ENCODE data around the gene RALGAPA2. TPM values are rescaled to one million over a fixed set of nuclear protein-coding genes. Genes with fewer than 3 reads are reported as not detected.
A peak's percentile ranks its signal among the peaks of the same experiment; 100 is the strongest.

RALGAPA2 gene
- total and polyA plus RNA-seq, 7 experiments from 2014 or later = 6.7 to 45.4 (median 34.9) TPM

DNA sequence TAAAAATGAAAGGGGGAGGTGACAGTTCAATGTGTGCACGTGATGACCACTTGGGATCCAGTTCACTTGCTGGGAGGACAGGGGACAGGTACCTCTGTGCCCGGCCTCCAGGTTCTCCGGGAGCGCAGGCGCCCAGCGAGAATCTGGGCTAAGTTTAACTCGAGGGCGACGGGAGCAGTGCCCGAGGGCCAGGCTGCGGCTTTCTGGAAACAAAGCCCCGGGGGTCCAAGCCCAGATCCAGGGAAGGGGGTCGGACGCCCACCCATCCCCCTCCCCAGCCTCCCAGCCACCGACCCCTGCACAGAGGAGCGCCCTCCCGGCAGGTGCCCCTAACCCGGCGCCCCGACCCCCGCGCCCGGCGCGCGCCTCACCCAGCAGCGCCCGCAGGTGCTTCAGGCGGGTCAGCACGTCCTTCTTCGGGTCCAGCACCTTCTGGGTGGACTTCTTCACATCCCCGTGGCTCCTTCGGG, 405 bp downstream of the RALGAPA2 start:
- intact Hi-C loops (cut with micrococcal nuclease) = loop anchor here (1.0 to 10.0 kb wide), 10 partner anchors 35 to 1917 kb away; partner anchors contain the start of genes NAA20 (in 2 of the 2), CFAP61 (in 1 of the 2), CRNKL1 (in 1 of the 2) and XRN2 (in 1 of the 2)
- CTCF ChIA-PET = interaction anchor here (0.7 kb wide), 1 partner anchor 37 kb away, joined by 5 read pairs; no protein-coding TSS in a partner anchor
- H3K9me3 Mint-ChIP-seq = peaks cover 0 to 1% (median 0%) of the 10 kb centered on the region in 11 donors

DNA sequence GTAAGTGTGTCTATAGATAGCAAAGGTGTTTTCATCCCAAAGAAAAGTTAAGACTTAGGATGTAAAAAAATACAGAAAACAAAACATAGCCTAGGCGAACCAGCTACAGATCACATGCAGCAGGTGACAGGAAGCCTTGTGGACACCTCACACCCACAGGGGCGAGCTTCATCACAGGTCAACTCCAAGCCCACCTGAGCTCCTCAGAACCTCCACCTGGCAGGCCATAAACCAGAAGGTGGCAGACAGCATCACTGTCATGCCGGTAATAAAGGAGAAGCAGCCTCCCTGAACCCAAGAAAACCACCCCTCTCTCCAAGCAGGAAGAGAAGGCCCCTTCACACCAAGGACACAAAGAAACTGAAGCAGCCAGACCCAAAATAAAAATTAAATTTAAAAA, 1.0 kb downstream of the RALGAPA2 start:
- ATAC-seq = no peak
- Mint-ChIP-seq H3K27ac (peak overlapping the region; percentile 84 to 97 (median 93)), H3K9me3 (peaks cover 0 to 1% (median 0%) of the 10 kb centered on the region in 11 donors), H3K4me1 (peaks cover 31 to 51% (median 37%) of the 10 kb centered on the region in 7 donors), H3K4me3 (peak overlapping the region; percentile 89 to 98 (median 96)), H3K36me3 (peaks cover 0 to 18% (median 8%) of the 10 kb centered on the region in 5 donors), H3K27me3 (no peaks in the 10 kb centered on the region)
- CTCF ChIA-PET = interaction anchor here (0.7 kb wide), 1 partner anchor 36 kb away, joined by 5 read pairs; no protein-coding TSS in a partner anchor
- peak overlapping the region; percentile 97 for H3K4me3 ChIP-seq (ENCODE audit: low read length)
- peaks cover 9% of the 10 kb centered on the region in 2 donors for H3K4me1 ChIP-seq (ENCODE audit: control insufficient read depth in 2 of 2, insufficient read depth in 2 of 2, low read length in 2 of 2)
- no peaks in the 10 kb centered on the region for H3K9me3 ChIP-seq (ENCODE audit: control insufficient read depth in 2 of 3, low read length in 3 of 3)
- intact Hi-C loops (cut with micrococcal nuclease) = loop anchor here (2.0 to 10.0 kb wide), 6 partner anchors 34 to 1917 kb away; partner anchors contain the start of gene XRN2 (in 1 of the 2)
- H3K36me3 ChIP-seq (ENCODE audit: control insufficient read depth in 2 of 3, insufficient read depth in 3 of 3, low read length in 3 of 3) = peaks cover 0 to 4% (median 0%) of the 10 kb centered on the region in 3 experiments
- H3K27me3 ChIP-seq (ENCODE audit: control insufficient read depth in 2 of 2, insufficient read depth in 2 of 2, low read length in 2 of 2) = no peaks in the 10 kb centered on the region
- POLR2A ChIA-PET = no interaction called here
- DNase-seq = peak in 5 of 9 donors; percentile 4 to 28 (median 22)
- H3K27ac ChIP-seq (ENCODE audit: low read depth, low read length) = peak overlapping the region; percentile 91

More for the DNA sequence above, 405 bp downstream of the RALGAPA2 start:
- Histone ChIP-seq H3K36me3 (ENCODE audit: control insufficient read depth in 2 of 3, insufficient read depth in 3 of 3, low read length in 3 of 3) (peaks cover 0 to 4% (median 0%) of the 10 kb centered on the region in 3 experiments), H3K9me3 (ENCODE audit: control insufficient read depth in 2 of 3, low read length in 3 of 3) (no peaks in the 10 kb centered on the region), H3K4me1 (ENCODE audit: control insufficient read depth in 2 of 2, insufficient read depth in 2 of 2, low read length in 2 of 2) (peaks cover 9% of the 10 kb centered on the region in 2 donors), H3K27ac (ENCODE audit: low read depth, low read length) (peak overlapping the region; percentile 91), H3K27me3 (ENCODE audit: control insufficient read depth in 2 of 2, insufficient read depth in 2 of 2, low read length in 2 of 2) (no peaks in the 10 kb centered on the region), H3K4me3 (ENCODE audit: low read length) (peak overlapping the region; percentile 97)
- ATAC-seq (peak; percentile 3), DNase-seq (peak in 2 of 9 donors; percentile 2 to 3)
- POLR2A ChIA-PET = interaction anchor here (1.9 kb wide), 1 partner anchor 414 kb away, joined by 5 read pairs; the partner anchor contains the start of gene KIZ
- no peaks in the 10 kb centered on the region for H3K27me3 Mint-ChIP-seq
- peaks cover 0 to 15% (median 8%) of the 10 kb centered on the region in 5 donors for H3K36me3 Mint-ChIP-seq
- peak overlapping the region; percentile 84 to 97 (median 93) for H3K27ac Mint-ChIP-seq
- peak overlapping the region; percentile 89 to 98 (median 96) for H3K4me3 Mint-ChIP-seq
- peaks cover 27 to 45% (median 31%) of the 10 kb centered on the region in 7 donors for H3K4me1 Mint-ChIP-seq

DNA sequence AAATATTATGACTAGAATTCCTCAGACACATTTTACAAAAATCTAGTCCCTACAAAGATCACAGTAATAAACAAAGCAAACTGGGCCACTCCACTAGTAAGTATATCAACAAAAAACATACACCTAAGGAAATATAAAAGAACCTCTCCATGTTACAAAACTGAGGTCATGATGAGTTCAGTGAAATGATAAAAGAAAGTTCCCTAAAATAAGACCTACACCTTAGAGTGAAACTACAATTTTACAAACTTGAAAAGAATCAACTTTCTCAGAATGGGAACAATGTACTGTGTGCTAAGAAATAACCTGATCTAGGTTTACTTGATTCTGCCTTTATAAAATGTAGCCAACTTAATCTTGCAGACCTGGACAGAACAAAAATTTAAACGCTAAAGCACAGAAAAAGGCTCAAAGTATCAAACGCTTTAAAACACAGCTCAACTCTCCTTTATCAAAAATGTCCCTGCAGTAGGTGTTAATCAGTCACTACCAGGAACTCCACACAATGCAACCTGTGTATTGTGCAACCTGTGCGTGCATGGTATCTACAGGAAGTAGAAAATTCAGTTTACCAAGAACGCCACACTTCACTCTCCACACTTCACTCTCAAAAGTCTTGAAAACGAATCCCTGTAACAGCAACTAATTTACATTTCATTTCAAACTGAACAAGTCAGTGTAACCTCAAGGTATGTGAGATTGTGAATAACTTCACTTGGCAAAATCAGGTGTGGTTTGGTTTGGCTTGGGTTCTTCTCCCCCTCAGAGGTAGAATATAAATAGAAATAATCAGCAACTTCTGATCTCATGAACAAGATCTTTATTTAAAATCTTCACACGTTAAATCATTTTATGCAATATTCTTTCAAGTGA, 1.8 kb downstream of the RALGAPA2 start:
- H3K27ac ChIP-seq (ENCODE audit: low read depth, low read length) = peak overlapping the region; percentile 91
- H3K27me3 Mint-ChIP-seq = no peaks in the 10 kb centered on the region
- H3K9me3 ChIP-seq (ENCODE audit: control insufficient read depth in 2 of 3, low read length in 3 of 3) = no peaks in the 10 kb centered on the region
- H3K4me3 Mint-ChIP-seq = peak overlapping the region; percentile 89 to 98 (median 96)
- peaks cover 0 to 4% (median 0%) of the 10 kb centered on the region in 3 experiments for H3K36me3 ChIP-seq (ENCODE audit: control insufficient read depth in 2 of 3, insufficient read depth in 3 of 3, low read length in 3 of 3)
- H3K4me1 ChIP-seq (ENCODE audit: control insufficient read depth in 2 of 2, insufficient read depth in 2 of 2, low read length in 2 of 2) = peaks cover 9% of the 10 kb centered on the region in 2 donors
- peaks cover 0 to 18% (median 8%) of the 10 kb centered on the region in 5 donors for H3K36me3 Mint-ChIP-seq
- ChIA-PET POLR2A (interaction anchor here (0.5 kb wide), 1 partner anchor 852 kb away, joined by 3 read pairs; no protein-coding TSS in a partner anchor), CTCF (no interaction called here)
- intact Hi-C loops (cut with micrococcal nuclease) = loop anchor here (2.0 to 10.0 kb wide), 6 partner anchors 33 to 1916 kb away; partner anchors contain the start of gene XRN2 (in 1 of the 2)
- DNase-seq (peak in 7 of 9 donors; percentile 24 to 62 (median 47)), ATAC-seq (no peak)
- peaks cover 34 to 57% (median 42%) of the 10 kb centered on the region in 7 donors for H3K4me1 Mint-ChIP-seq
- peak overlapping the region; percentile 97 for H3K4me3 ChIP-seq (ENCODE audit: low read length)
- H3K27ac Mint-ChIP-seq = peak overlapping the region; percentile 84 to 97 (median 93)
- H3K27me3 ChIP-seq (ENCODE audit: control insufficient read depth in 2 of 2, insufficient read depth in 2 of 2, low read length in 2 of 2) = no peaks in the 10 kb centered on the region
- H3K9me3 Mint-ChIP-seq = peaks cover 0 to 1% (median 0%) of the 10 kb centered on the region in 11 donors

DNA sequence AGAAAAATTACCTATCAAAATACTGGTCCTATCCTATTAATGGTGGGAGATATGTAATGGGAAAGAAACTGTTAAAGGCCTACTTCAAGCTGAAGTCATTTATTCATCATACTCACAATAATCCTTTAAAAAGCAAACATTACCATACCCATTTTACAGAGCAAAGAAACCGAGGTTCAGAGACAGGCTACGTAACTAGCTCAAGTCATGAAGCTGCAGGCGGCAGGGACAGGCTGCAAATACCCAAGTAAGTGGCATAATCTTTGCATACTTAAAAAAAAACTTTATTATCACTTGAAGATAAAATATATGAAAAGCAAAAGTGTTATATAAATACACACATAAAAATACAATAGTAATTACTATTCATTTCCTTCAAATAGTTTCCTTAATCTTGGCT, 2.6 kb downstream of the RALGAPA2 start:
- ATAC-seq = no peak
- DNase-seq = no peak
- peak overlapping the region in 5 of 9 donors; percentile 86 to 94 (median 93) for H3K27ac Mint-ChIP-seq
- Histone ChIP-seq H3K27me3 (ENCODE audit: control insufficient read depth in 2 of 2, insufficient read depth in 2 of 2, low read length in 2 of 2) (no peaks in the 10 kb centered on the region), H3K27ac (ENCODE audit: low read depth, low read length) (no peak overlapping the region), H3K36me3 (ENCODE audit: control insufficient read depth in 2 of 3, insufficient read depth in 3 of 3, low read length in 3 of 3) (peaks cover 0 to 4% (median 0%) of the 10 kb centered on the region in 3 experiments), H3K4me1 (ENCODE audit: control insufficient read depth in 2 of 2, insufficient read depth in 2 of 2, low read length in 2 of 2) (peaks cover 9% of the 10 kb centered on the region in 2 donors), H3K4me3 (ENCODE audit: low read length) (no peak overlapping the region), H3K9me3 (ENCODE audit: control insufficient read depth in 2 of 3, low read length in 3 of 3) (no peaks in the 10 kb centered on the region)
- H3K4me1 Mint-ChIP-seq = peaks cover 34 to 61% (median 46%) of the 10 kb centered on the region in 7 donors
- ChIA-PET CTCF (no interaction called here), POLR2A (interaction anchor here (0.5 kb wide), 1 partner anchor 233 kb away, joined by 3 read pairs; no protein-coding TSS in a partner anchor)
- H3K4me3 Mint-ChIP-seq = peak overlapping the region in 9 of 10 donors; percentile 89 to 98 (median 95)
- H3K27me3 Mint-ChIP-seq = no peaks in the 10 kb centered on the region
- H3K36me3 Mint-ChIP-seq = peaks cover 0 to 18% (median 8%) of the 10 kb centered on the region in 5 donors
- intact Hi-C loops (cut with micrococcal nuclease) = loop anchor here (2.0 to 10.0 kb wide), 7 partner anchors 15 to 1915 kb away; partner anchors contain the start of gene XRN2 (in 1 of the 2)
- peaks cover 0 to 1% (median 0%) of the 10 kb centered on the region in 11 donors for H3K9me3 Mint-ChIP-seq

DNA sequence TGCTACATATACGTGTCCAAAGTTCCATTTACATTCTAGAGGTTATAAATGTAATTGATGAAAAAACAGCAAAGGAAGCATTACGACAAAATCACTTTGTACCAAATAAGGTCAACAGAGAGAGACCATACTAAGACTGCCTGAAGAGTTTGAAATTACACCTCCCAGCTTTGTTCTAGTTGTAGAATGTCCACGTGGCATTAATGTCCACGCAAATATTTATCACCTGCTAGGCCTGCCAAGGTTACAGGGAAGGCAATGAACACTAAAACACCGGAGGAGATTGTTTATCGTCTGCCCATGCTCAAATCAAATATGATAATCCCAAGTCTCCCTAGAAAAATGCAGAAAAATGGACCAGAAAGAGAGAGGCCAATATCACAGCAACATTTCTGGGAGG, 6.2 kb downstream of the RALGAPA2 start:
- no peak for ATAC-seq
- Histone ChIP-seq H3K27me3 (ENCODE audit: control insufficient read depth in 2 of 2, insufficient read depth in 2 of 2, low read length in 2 of 2) (no peaks in the 10 kb centered on the region), H3K36me3 (ENCODE audit: control insufficient read depth in 2 of 3, insufficient read depth in 3 of 3, low read length in 3 of 3) (no peaks in the 10 kb centered on the region), H3K9me3 (ENCODE audit: control insufficient read depth in 2 of 3, low read length in 3 of 3) (no peaks in the 10 kb centered on the region), H3K27ac (ENCODE audit: low read depth, low read length) (no peak overlapping the region), H3K4me1 (ENCODE audit: control insufficient read depth in 2 of 2, insufficient read depth in 2 of 2, low read length in 2 of 2) (peaks cover 2 to 9% of the 10 kb centered on the region in 2 donors), H3K4me3 (ENCODE audit: low read length) (no peak overlapping the region)
- peaks cover 0 to 21% (median 15%) of the 10 kb centered on the region in 5 donors for H3K36me3 Mint-ChIP-seq
- peaks cover 32 to 73% (median 63%) of the 10 kb centered on the region in 7 donors for H3K4me1 Mint-ChIP-seq
- POLR2A ChIA-PET = no interaction called here
- intact Hi-C loops (cut with micrococcal nuclease) = no loop called here
- no peaks in the 10 kb centered on the region for H3K27me3 Mint-ChIP-seq
- H3K9me3 Mint-ChIP-seq = peaks cover 0 to 3% (median 0%) of the 10 kb centered on the region in 11 donors
- no peak for DNase-seq
- CTCF ChIA-PET = no interaction called here
- no peak overlapping the region for H3K4me3 Mint-ChIP-seq
- H3K27ac Mint-ChIP-seq = no peak overlapping the region

Data from naive thymus-derived CD4-positive, alpha-beta T cell (primary cell).